Activated CD8-positive, alpha-beta memory T cell treated with anti-CD3 and anti-CD28 coated beads for 48 hours (primary cell): ENCODE measurements around the gene NADK2.
A peak's percentile ranks its signal among the peaks of the same experiment; 100 is the strongest.
"Not testable (repeated sequence)": the region's sequence is repeated elsewhere in the genome, so short reads cannot be mapped to it uniquely, and the experiment has no call there.

Source experiments
- DNase-seq, 3 experiments: peaks; one replicate each; pipeline ENCODE4 v3.0.0-alpha.2; 2020; ENCODE audit warnings: low read depth in 2 of 3, low spot score in 2 of 3

NADK2 gene, protein sequence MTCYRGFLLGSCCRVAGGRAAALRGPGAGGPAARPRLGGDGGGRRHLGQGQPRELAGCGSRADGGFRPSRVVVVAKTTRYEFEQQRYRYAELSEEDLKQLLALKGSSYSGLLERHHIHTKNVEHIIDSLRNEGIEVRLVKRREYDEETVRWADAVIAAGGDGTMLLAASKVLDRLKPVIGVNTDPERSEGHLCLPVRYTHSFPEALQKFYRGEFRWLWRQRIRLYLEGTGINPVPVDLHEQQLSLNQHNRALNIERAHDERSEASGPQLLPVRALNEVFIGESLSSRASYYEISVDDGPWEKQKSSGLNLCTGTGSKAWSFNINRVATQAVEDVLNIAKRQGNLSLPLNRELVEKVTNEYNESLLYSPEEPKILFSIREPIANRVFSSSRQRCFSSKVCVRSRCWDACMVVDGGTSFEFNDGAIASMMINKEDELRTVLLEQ

GRCh38 chr5:36241631-36242533 lies at the start of gene NADK2:
Gene NADK2, minus strand, starts transcription at chr5:36241925. Its CDS starts 127 bp downstream, at chr5:36241798.
- peak; percentile 70 to 85 (median 71) for DNase-seq

GRCh38 chr5:36285837-36286615 lies 44.3 kb upstream of the NADK2 start:
- no peak for DNase-seq

GRCh38 chr5:36283775-36284174 lies 42.0 kb upstream of the NADK2 start:
- DNase-seq, result not testable (repeated sequence)

DNA sequence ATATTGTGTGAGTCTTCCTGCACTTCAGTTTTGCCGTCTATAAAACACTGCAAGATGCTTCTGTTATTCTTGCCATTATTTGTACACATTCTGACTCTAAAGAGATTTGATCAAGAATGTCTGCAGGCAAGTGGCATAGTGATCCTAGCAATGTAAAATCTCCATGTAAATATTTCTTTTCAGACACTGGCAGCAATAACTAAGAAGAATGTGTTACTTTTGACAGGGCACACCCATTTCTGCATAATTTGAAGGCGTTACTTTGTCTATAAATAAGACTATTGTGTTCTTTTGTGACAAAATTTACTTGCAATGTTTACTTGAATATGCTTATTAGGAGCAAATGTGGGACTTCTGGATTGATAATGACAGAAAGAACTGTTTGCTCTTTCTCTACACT lies 39.9 kb upstream of the NADK2 start:
- DNase-seq, result no peak

DNA sequence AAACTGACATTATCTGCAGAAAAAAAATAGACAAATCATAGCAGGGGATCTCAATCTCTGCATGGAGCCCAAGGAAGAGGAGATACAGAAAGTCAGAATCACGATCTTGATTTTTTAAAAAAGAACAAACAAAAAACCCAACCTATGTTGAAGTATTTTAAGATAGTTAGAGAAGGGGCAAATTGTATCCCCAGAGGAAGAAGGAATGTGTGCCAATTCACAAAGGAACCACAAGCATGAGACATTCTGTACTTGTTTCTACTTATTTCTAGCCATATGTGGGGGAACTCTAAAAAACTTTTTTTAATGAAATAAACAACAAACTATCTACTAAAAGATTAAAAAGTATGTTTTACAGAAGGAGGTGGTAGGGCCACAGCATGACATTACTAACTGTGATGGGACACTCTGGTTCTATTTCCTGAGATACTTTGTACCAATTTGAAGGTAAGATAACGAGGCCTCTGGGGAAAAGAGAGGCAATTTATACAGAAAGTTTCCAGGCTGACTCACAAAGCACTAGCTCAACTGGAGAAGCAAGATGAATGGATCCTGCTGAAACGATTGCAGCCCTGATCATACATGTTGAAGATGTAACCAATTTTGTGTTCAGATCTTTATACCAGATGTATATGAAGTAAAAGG lies 37.5 kb upstream of the NADK2 start:
- DNase-seq, result no peak

DNA sequence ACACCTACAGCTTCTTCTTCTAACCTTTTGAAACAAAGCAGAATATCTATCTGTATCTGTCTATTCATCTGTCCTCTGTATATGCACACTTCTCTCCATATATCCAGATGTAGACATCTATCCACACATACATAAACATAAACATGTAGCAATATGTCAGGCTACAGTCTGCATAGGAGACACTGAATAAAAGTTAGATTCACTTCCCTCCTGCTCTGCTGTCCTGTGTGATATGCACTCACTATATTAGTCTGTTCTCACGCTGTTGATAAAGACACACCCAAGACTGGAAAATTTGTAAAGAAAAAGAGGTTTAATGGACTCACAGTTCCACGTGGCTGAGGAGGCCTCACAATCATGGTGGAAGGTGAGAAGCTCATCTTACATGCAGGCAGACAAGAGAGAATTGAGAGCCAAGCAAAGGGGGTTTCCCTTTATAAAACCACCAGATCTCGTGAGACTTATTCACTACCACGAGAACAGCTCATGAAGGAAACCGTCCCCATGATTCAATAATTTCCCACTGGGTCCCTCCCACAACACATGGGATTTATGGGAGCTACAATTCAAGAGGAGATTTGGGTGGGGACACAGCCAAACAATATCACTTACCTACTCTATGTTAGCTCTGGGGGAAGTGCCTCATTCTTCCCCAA lies 35.9 kb upstream of the NADK2 start:
- DNase-seq, result no peak

GRCh38 chr5:36276864-36277263 lies 35.1 kb upstream of the NADK2 start:
- DNase-seq, result no peak

DNA sequence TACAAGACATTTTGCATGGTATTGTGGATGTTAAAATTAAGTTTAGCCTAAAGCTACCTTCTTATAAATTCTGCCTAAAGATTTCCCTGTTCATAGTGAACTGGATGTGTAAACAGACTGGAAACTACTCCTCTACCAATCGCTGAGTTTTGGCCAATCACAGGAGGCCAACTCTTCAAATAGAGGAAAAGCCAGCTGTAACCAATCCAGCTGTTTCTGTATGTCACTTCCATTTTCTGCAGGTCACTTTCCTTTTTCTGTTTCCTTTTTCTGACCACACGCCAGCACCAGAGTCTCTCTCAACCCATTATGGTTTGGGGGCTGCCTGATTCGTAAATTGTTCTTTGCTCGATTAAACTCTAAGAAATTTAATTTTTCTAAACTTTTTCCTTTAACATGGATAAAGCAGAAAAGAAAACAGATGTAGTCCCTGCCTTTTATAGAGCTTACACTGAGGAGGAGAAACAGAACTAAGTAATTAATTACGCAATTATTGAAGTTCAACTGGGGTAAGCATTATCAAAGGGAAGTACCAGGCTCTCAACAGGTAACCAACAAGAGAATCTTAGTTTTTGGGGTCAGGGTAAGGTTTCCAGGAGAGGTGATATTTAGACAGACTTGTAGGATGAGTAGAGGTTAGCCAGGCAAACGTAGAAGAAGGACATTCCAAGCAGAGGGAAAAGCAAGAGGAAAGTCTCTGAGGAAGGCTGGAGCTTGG lies 32.2 kb upstream of the NADK2 start:
- DNase-seq, result no peak

DNA sequence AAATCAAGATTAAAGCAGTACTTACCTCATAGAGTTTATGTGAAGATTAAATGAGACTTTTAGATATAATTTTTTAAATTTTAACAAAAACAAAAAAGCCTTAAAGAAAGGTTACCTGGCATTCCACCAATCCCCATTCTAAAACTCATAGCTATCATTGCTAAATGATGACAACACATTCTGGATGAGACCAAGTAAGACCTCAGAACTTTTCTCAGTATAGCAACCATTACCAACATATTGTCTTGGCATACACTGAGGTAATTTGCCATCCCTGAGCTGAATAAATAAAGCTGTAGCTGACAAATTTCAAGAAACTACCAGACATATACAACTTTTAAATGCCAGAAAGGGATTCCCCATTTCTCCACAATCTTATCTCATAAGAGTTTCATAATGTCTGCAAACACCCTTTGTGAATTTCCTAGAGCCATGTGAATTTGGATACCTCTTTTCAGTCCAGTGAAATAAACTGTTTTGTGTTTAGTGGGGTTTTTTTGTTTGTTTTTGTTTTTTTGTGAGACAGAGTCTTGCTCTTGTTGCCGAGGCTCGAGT lies 30.5 kb upstream of the NADK2 start:
- no peak for DNase-seq

DNA sequence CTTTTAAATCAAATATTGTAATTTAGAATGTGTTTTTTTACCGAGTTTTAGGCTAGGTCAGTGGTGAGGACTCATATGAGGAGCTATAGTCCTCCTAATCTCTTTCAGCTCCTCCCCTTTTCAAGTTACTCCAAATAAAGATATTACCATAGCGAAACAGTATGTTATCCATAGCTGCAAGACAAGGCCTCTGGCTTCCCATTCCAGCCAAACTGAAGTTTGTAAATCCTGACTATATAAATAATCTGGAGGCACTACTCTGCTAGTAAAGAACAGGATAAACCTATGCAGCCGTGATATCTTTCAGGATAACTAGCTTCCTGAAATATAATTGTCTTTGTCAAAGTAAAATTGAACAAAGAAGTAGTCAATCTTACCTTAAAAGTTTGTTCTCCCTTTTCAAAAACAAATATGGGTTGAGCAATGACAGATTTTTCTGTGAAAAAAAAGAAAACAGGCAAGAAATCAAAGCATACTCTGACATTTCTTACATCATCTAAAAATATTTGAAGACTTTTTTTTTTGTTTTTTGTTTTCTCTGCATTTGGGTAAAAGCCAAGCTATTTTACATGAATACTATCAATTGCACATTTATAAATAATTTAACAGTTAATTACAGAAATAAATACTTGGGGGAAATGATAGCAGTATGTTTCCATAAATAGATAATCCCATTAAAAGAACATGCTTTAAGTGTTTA lies 29.3 kb upstream of the NADK2 start:
- DNase-seq, result no peak

DNA sequence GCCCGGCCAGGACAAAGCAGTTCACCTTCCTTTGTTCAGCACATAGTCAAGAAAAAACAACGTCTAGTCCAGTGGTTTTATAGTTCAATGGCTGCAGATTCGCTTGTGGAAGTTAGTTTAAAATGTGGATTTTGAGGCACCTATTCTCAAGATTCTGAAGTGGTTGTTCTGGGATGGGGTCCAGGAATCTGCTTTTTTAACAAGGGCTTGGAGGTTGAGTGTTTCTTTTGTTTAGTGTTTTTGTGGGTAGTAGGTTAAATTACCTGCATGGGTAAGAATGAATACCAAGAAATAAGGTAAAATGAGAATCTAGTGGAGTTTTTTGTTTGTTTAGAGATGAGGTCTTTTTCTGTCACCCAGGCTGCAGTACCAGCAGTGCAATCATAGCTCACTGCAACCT lies 28.4 kb upstream of the NADK2 start:
- no peak for DNase-seq

- DNase-seq, result no peak
Measured at GRCh38 chr5:36269478-36269877, 27.8 kb upstream of the NADK2 start.

DNA sequence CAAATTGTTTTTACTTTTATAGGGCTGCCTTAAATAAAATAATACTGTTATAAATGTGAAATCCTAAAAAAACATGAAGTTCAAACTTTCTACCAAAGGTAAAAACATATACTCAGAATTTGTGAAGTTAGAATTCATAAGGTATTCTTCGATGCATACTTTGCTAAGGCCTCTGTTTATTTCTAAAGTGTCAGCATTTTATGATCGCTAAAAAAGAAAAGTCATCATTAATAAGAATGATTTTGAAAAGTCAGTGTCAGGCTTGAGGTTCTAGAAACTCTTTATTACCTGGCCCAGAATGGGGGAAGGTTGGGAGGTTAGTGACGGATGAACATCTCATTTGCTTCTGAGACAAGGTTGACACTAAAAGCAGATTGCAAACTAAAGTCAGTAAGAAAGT lies 26.2 kb upstream of the NADK2 start:
- no peak for DNase-seq

DNA sequence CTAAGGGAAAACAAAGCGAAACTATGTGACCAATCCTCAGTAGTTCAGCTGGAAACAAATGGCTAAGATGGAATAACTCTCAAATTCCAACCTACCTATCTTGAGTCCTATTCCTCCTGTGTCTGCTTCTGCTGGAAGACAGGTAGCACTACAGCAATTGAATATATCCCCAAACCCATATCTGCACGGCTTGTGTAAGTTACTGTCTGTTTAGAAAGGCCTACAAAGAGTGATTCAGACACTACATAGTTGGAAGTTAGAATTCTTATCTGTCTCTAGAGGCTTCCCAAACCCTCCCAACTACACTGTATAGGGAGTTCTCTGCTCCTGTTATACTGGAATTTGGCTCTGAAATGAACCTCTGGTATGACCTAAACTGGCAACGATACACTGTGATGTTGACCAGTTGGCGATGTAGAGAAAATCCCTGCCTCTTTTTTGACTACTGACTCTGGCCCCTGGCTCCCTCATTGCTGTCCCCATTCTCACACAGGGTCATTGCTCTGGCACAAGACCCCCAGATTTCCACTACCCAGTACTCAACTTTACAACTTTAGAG lies 22.6 kb upstream of the NADK2 start:
- no peak for DNase-seq

DNA sequence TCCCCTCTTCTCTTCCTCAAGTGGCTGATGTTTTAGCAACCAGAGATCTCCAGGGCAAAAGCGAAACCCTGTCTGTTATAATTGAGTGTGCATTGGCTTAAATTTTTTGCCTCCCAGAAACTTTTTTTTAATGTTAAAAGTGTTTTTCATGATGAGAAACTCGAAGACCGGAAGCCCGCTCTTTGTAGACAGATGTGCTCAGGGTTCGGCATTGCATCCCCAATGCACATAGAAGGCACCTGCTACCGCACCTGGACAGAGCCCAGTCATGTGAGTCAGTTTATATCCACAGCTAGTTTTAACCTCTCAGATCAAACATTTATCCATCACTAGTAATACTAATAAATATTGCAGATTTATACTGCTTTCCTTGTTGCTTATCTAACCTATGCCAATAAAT lies 19.5 kb upstream of the NADK2 start:
- DNase-seq, result no peak

DNA sequence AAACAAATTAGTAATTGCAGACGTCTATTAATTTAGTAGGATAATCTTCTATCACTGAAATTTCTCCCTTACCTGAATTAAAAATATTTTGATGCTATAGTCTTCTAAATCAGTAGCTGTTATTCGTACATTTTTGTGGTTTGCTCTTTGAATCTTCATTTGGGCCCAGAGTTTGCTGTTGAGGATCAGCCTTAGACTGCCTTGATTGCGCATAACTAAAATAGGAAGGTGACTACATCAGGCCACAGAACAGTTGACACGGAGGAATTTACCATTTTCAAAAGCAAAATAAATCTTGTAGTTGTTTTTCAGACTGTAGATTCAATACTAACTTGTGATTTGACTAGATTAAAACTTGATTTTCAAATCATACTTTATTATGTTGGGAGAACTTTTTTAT lies 11.8 kb upstream of the NADK2 start:
- no peak for DNase-seq

DNA sequence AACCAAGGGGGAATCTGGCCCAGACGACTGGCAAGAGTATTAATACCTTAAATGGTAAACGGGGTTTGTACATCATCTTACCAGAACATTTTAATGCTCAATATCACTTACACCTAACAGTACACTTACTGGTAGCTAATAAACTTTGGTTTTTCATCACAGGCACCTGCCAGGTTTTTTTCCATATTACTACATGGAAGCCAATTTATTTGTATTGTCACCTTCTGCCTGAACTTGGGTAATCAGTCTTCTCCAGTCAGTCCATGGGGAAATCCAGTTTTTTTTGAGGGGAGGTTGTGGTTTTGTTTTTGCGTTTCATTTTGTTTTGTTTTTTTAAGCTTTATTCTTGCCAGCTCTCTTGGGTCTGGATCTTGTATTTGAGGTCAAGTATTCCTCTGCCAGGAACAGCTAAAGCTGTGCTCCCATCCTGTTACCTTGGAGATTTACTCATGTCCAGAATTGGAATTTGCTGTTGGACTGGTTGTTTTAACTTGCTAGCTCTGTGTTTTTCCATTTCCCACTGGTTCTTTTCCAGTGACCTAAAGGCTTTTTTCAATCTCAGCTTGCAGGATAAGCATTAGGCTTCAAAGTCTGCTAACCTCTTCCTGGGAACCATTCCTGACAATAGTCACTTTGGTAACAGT lies 11.1 kb upstream of the NADK2 start:
- DNase-seq, result no peak

DNA sequence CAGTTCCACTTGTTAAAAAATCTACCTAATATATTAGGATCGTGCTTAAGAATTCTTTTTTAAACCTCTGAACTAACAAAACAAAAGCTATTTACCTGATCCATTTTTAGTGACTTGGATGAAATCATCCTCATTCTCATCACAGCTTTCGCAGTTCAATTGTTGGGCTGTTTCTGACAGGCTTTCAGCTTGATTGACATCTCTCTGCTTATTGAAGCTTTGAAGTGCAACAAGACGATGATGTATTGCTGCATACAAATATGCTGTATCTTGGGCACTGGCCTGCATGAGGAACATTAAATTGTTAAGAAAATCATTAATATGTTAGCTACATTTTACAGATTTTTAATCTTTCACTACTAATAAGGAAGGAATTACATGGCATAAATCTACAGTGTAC lies 9.5 kb upstream of the NADK2 start:
- DNase-seq, result no peak
